ENCODE measurements around the gene CEP20.
"Not testable (repeated sequence)": the region's sequence is repeated elsewhere in the genome, so short reads cannot be mapped to it uniquely, and the experiment has no call there.

Gene CEP20

GRCh38 chr16:15888072-15888976, at the start of gene CEP20:
TSS of gene CEP20 (minus strand) at chr16:15888603. CDS start at chr16:15888585, 18 bp downstream.
- peak; percentile 98 for DNase-seq (ENCODE audit: low read depth)

GRCh38 chr16:15936809-15937208, 48.4 kb upstream of the CEP20 start:
- DNase-seq (ENCODE audit: low read depth): not testable (repeated sequence)

GRCh38 chr16:15934991-15935390, 46.6 kb upstream of the CEP20 start:
- DNase-seq (ENCODE audit: low read depth): no peak

GRCh38 chr16:15933781-15934180, 45.4 kb upstream of the CEP20 start:
- DNase-seq (ENCODE audit: low read depth): no peak

- no peak for DNase-seq (ENCODE audit: low read depth)
These were observed 44.5 kb upstream of the CEP20 start for GRCh38 chr16:15932939-15933338.

- no peak for DNase-seq (ENCODE audit: low read depth)
These were observed 40.1 kb upstream of the CEP20 start for GRCh38 chr16:15928261-15929104.

GRCh38 chr16:15925631-15926030, 37.2 kb upstream of the CEP20 start:
- no peak for DNase-seq (ENCODE audit: low read depth)

GRCh38 chr16:15924996-15925395, 36.6 kb upstream of the CEP20 start:
- DNase-seq (ENCODE audit: low read depth): no peak

- DNase-seq (ENCODE audit: low read depth): no peak
These were observed 30.9 kb upstream of the CEP20 start for GRCh38 chr16:15919331-15919730.

- not testable (repeated sequence) for DNase-seq (ENCODE audit: low read depth)
These were observed 29.9 kb upstream of the CEP20 start for GRCh38 chr16:15918314-15918713.

- DNase-seq (ENCODE audit: low read depth): no peak
These were observed 27.9 kb upstream of the CEP20 start for GRCh38 chr16:15916323-15916722.

- no peak for DNase-seq (ENCODE audit: low read depth)
These were observed 27.2 kb upstream of the CEP20 start for GRCh38 chr16:15915555-15916081.

- no peak for DNase-seq (ENCODE audit: low read depth)
These were observed 24.8 kb upstream of the CEP20 start for GRCh38 chr16:15913046-15913698.

- DNase-seq (ENCODE audit: low read depth): no peak
These were observed 22.8 kb upstream of the CEP20 start for GRCh38 chr16:15911198-15911597.

- DNase-seq (ENCODE audit: low read depth): no peak
These were observed 19.6 kb upstream of the CEP20 start for GRCh38 chr16:15907863-15908478.

GRCh38 chr16:15906439-15906838, 18.0 kb upstream of the CEP20 start:
- no peak for DNase-seq (ENCODE audit: low read depth)

- DNase-seq (ENCODE audit: low read depth): no peak
These were observed 15.6 kb upstream of the CEP20 start for GRCh38 chr16:15903960-15904359.

GRCh38 chr16:15900901-15901500, 12.6 kb upstream of the CEP20 start:
- no peak for DNase-seq (ENCODE audit: low read depth)

- DNase-seq (ENCODE audit: low read depth): no peak
These were observed 12.0 kb upstream of the CEP20 start for GRCh38 chr16:15900357-15900756.

GRCh38 chr16:15899538-15900100, 11.2 kb upstream of the CEP20 start:
- peak; percentile 48 for DNase-seq (ENCODE audit: low read depth)

GRCh38 chr16:15898654-15899053, 10.3 kb upstream of the CEP20 start:
- DNase-seq (ENCODE audit: low read depth): no peak
